Keratinocyte (primary cell): ENCODE measurements around the gene UBE2V1. TPM values are rescaled to one million over a fixed set of nuclear protein-coding genes. Genes with fewer than 3 reads are reported as not detected.

Source experiments
- DNase-seq: peaks from one replicate; pipeline ENCODE4 v3.0.0-alpha.2; 2011; ENCODE audit warnings: low read depth, missing footprints, low spot score
- FAIRE-seq: peaks from 2 replicates; lab custom pipeline; 2011; peaks lifted over from hg19 to GRCh38; lab: Jason Lieb, UNC
- H2AFZ ChIP-seq: 2 replicates; pipeline ENCODE4 v1.6.0; 2012; ENCODE audit warnings: low read length, control low read depth, inconsistent platforms; ENCODE audit not compliant: control insufficient read depth
- H3K27ac ChIP-seq: 2 replicates; pipeline ENCODE4 v1.5.1; 2011; ENCODE audit warnings: low read length; ENCODE audit not compliant: control insufficient read depth, insufficient read depth
- H3K27me3 ChIP-seq: 3 replicates; pipeline ENCODE4 v1.6.0; 2011; ENCODE audit warnings: low read length; ENCODE audit not compliant: control insufficient read depth, insufficient read depth; ENCODE audit errors: extremely low read depth
- H3K36me3 ChIP-seq, 2 experiments: 2 replicates in 1 of 2; 3 replicates in 1 of 2; pipeline ENCODE4 v1.5.1; 2011; ENCODE audit warnings: low read length in 2 of 2, mild to moderate bottlenecking in 1 of 2; ENCODE audit not compliant: control insufficient read depth in 2 of 2, insufficient read depth in 2 of 2; ENCODE audit errors: extremely low read depth in 1 of 2
- H3K4me1 ChIP-seq: 3 replicates; pipeline ENCODE4 v1.5.1; 2011; ENCODE audit warnings: low read length; ENCODE audit not compliant: control insufficient read depth, insufficient read depth; ENCODE audit errors: extremely low read depth
- H3K4me2 ChIP-seq: 3 replicates; pipeline ENCODE4 v1.6.0; 2011; ENCODE audit warnings: low read depth, low read length; ENCODE audit not compliant: control insufficient read depth, insufficient read depth; ENCODE audit errors: extremely low read depth
- H3K4me3 ChIP-seq, 3 experiments: fragments of 200-600 bp in 1 of 3; sonication (generic) in 1 of 3; 2 replicates in 2 of 3; 3 replicates in 1 of 3; pipeline ENCODE4 v1.5.1; 2011 to 2016; ENCODE audit warnings: low read length in 3 of 3, mild to moderate bottlenecking in 3 of 3, control low read depth in 2 of 3, inconsistent platforms in 1 of 3, low read depth in 1 of 3, mixed read lengths in 1 of 3, mixed run types in 1 of 3, moderate library complexity in 1 of 3; ENCODE audit not compliant: control insufficient read depth in 2 of 3, insufficient read depth in 2 of 3; ENCODE audit errors: extremely low read depth in 1 of 3
- H3K79me2 ChIP-seq: 2 replicates; pipeline ENCODE4 v1.6.0; 2012; ENCODE audit warnings: low read length; ENCODE audit not compliant: control insufficient read depth, insufficient read depth
- H3K9ac ChIP-seq: 3 replicates; pipeline ENCODE4 v1.6.0; 2011; ENCODE audit warnings: low read length; ENCODE audit not compliant: control insufficient read depth, insufficient read depth; ENCODE audit errors: extremely low read depth
- H3K9me1 ChIP-seq: 3 replicates; pipeline ENCODE4 v1.6.0; 2011; ENCODE audit warnings: low read length; ENCODE audit not compliant: control insufficient read depth, insufficient read depth; ENCODE audit errors: extremely low read depth
- H3K9me3 ChIP-seq: 2 replicates; pipeline ENCODE4 v1.5.1; 2012; ENCODE audit warnings: low read depth, low read length; ENCODE audit not compliant: control insufficient read depth
- H4K20me1 ChIP-seq: 3 replicates; pipeline ENCODE4 v1.6.0; 2011; ENCODE audit warnings: low read length; ENCODE audit not compliant: control insufficient read depth, insufficient read depth; ENCODE audit errors: extremely low read depth
- EZH2 ChIP-seq: IDR thresholded peaks from one replicate; pipeline ENCODE4 v1.6.1; 2012; ENCODE audit warnings: inconsistent platforms, mild to moderate bottlenecking, low read length, moderate library complexity
- dilution Hi-C: fragments of 300-500 bp; cut with MboI; formaldehyde crosslinking; loops from one replicate; pipeline ENCODE4 v1.7.0; 2020; ENCODE audit warnings: low sequenced_read_pairs; ENCODE audit not compliant: extremely low pct_ligation_motif_present
- polyA plus RNA-seq, 5 experiments: library from polyadenylated mRNA; depleted of rRNA in 3 of 5; stranded (reverse) in 3 of 5; stranded (forward) in 1 of 5; unstranded in 1 of 5; fragments of >200 nt; gene quantifications; 1 replicate in 1 of 5; 2 replicates in 3 of 5; 3 replicates in 1 of 5; pipeline versions ENCODE4 v1.2.1 to v1.2.3, GENCODE V29; 2011 to 2012; ENCODE audit warnings: missing spikeins in 2 of 5, low read depth in 1 of 5, low replicate concordance in 1 of 5
- TF ChIP-seq, protein P1 (sequence below), 3 experiments: IDR thresholded peaks in 1 of 3; conservative IDR thresholded peaks in 1 of 3; optimal IDR thresholded peaks in 1 of 3; 2 replicates in 2 of 3; 3 replicates in 1 of 3; pipeline versions ENCODE3 to v1.5.1; 2011; ENCODE audit warnings: low read length in 3 of 3, mild to moderate bottlenecking in 3 of 3, moderate library complexity in 2 of 3, control low read depth in 1 of 3, inconsistent platforms in 1 of 3; ENCODE audit not compliant: insufficient read depth in 2 of 3; ENCODE audit errors: extremely low read depth in 1 of 3

UBE2V1 gene
- polyA plus RNA-seq, 1 donor (not counting 4 experiments of a cell fraction or from before 2014, with no cell fraction given), result 117 TPM

GRCh38 chr20:50068041-50068651 lies 44.8 kb downstream of the UBE2V1 start:
- peaks cover 7% of the 10 kb centered on the region for H3K4me1 ChIP-seq
- H3K79me2 ChIP-seq, result no peaks in the 10 kb centered on the region
- no peak for FAIRE-seq
- dilution Hi-C loops, result no loop called here
- TF ChIP-seq, protein P1, sequence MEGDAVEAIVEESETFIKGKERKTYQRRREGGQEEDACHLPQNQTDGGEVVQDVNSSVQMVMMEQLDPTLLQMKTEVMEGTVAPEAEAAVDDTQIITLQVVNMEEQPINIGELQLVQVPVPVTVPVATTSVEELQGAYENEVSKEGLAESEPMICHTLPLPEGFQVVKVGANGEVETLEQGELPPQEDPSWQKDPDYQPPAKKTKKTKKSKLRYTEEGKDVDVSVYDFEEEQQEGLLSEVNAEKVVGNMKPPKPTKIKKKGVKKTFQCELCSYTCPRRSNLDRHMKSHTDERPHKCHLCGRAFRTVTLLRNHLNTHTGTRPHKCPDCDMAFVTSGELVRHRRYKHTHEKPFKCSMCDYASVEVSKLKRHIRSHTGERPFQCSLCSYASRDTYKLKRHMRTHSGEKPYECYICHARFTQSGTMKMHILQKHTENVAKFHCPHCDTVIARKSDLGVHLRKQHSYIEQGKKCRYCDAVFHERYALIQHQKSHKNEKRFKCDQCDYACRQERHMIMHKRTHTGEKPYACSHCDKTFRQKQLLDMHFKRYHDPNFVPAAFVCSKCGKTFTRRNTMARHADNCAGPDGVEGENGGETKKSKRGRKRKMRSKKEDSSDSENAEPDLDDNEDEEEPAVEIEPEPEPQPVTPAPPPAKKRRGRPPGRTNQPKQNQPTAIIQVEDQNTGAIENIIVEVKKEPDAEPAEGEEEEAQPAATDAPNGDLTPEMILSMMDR (optimal IDR thresholded peaks at IDR 0.05 in 1 of 3, IDR thresholded peaks at IDR 0.05 in 1 of 3, conservative IDR thresholded peaks at IDR 0.05 in 1 of 3; ENCODE audit: extremely low read depth in 1 of 3, insufficient read depth in 2 of 3, low read length in 3 of 3), result no peak
- no peak for TF ChIP-seq EZH2
- no peak overlapping the region for H3K9ac ChIP-seq
- no peaks in the 10 kb centered on the region for H3K9me1 ChIP-seq
- DNase-seq, result no peak
- no peak overlapping the region for H3K4me2 ChIP-seq
- H4K20me1 ChIP-seq, result no peaks in the 10 kb centered on the region
- H2AFZ ChIP-seq, result no peak overlapping the region
- no peak overlapping the region for H3K4me3 ChIP-seq
- no peaks in the 10 kb centered on the region for H3K9me3 ChIP-seq
- H3K27me3 ChIP-seq, result no peaks in the 10 kb centered on the region
- H3K36me3 ChIP-seq, result no peaks in the 10 kb centered on the region
- no peak overlapping the region for H3K27ac ChIP-seq

DNA sequence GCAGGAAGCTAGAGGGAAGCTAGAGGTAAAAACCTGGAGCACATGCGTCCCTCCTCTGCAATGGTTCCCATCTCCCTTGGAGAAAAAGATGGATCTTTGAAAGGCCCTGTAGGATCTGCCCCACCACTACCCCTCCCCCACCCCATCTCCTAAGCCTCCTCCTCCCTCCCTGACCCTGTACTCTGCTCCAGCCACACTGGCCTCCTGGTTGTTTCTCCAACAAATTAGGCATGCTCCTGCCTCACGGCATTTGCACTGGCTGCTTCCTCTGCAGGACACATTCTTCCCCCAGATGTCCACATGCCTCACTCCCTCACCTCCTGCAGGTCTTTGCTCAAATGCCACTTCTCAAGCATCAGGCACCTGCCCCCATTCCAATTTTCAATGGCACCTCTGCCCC lies 45.5 kb downstream of the UBE2V1 start:
- no peak overlapping the region for H3K4me3 ChIP-seq
- H3K9me3 ChIP-seq, result no peaks in the 10 kb centered on the region
- H3K9me1 ChIP-seq, result no peaks in the 10 kb centered on the region
- no peaks in the 10 kb centered on the region for H4K20me1 ChIP-seq
- no peak overlapping the region for H3K9ac ChIP-seq
- no peaks in the 10 kb centered on the region for H3K79me2 ChIP-seq
- TF ChIP-seq, protein P1 (optimal IDR thresholded peaks at IDR 0.05 in 1 of 3, IDR thresholded peaks at IDR 0.05 in 1 of 3, conservative IDR thresholded peaks at IDR 0.05 in 1 of 3; ENCODE audit: extremely low read depth in 1 of 3, insufficient read depth in 2 of 3, low read length in 3 of 3), result no peak
- no peak for TF ChIP-seq EZH2
- no peaks in the 10 kb centered on the region for H3K36me3 ChIP-seq
- no peak for DNase-seq
- H3K4me2 ChIP-seq, result no peak overlapping the region
- no peaks in the 10 kb centered on the region for H3K27me3 ChIP-seq
- dilution Hi-C loops, result no loop called here
- peaks cover 7% of the 10 kb centered on the region for H3K4me1 ChIP-seq
- no peak overlapping the region for H3K27ac ChIP-seq
- no peak overlapping the region for H2AFZ ChIP-seq
- no peak for FAIRE-seq
